ENCODE measurements around the gene SLC30A3.
"Not testable (repeated sequence)": the region's sequence is repeated elsewhere in the genome, so short reads cannot be mapped to it uniquely, and the experiment has no call there.

SLC30A3 gene

DNA sequence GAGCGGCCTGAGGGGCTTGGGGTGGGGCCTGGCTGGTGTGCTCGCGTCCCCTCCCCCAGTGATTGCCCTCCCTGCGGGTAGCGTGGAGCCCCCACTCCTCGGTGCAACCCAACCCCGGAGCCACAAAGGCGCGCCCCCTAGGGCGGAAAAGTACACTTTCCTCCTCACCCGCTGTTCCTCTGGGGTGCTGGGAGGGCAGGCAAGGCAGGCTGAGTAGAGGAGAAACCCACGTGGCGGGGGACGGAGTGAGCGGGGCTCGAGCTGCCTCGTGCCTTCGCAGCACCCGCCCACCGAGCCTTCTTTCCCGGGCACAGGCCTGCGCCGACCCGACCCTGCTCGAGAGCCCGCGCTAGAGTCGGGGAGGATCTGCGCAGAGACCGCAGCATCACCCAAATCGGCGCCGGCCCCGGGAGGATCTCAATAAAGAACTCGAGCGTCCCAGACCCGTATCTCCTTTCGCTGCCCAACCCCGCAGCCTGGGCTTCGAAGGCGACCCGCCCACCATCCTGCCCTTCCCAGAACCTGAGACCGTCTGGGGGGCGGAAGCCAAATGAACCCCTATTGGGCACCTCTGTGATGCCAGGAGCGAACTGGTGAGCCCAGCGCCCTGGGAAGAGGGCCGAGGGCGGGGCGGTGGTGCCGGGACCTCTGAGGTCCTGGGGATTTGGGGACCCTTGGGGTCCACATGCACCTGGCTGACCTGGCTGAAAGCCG lies 43.9 kb upstream of the SLC30A3 start:
- no peak for TF ChIP-seq CTCF (IDR thresholded peaks at IDR 0.05; ENCODE audit: insufficient read depth, missing control alignments)
- FAIRE-seq (no peak), DNase-seq (ENCODE audit: insufficient read length, low spot score) (no peak)

DNA sequence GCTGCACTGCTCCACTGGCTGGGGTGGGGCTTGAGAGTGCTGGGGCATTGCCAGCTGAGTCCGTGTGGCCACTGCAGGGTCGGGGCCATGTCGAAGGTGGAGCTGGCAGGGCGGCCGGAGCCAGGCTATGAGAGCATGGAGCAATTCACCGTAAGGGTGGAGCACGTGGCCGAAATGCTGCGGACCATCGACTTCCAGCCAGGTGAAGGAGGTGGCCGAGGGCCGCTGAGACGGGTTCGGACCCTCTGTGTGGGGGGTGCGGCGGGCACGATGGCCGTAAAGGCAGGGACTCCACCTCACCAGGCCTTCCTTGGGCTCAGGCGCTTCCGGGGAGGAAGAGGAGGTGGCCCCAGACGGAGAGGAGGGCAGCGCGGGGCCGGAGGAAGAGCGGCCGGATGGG lies 43.3 kb upstream of the SLC30A3 start:
- DNase-seq (ENCODE audit: insufficient read length, low spot score) (no peak), FAIRE-seq (no peak)
- no peak for TF ChIP-seq CTCF (IDR thresholded peaks at IDR 0.05; ENCODE audit: insufficient read depth, missing control alignments)

- no peak for TF ChIP-seq CTCF (IDR thresholded peaks at IDR 0.05; ENCODE audit: insufficient read depth, missing control alignments)
- DNase-seq (ENCODE audit: insufficient read length, low spot score), result no peak
- no peak for FAIRE-seq
Observed at GRCh38 chr2:27305516-27305915, 42.7 kb upstream of the SLC30A3 start.

DNA sequence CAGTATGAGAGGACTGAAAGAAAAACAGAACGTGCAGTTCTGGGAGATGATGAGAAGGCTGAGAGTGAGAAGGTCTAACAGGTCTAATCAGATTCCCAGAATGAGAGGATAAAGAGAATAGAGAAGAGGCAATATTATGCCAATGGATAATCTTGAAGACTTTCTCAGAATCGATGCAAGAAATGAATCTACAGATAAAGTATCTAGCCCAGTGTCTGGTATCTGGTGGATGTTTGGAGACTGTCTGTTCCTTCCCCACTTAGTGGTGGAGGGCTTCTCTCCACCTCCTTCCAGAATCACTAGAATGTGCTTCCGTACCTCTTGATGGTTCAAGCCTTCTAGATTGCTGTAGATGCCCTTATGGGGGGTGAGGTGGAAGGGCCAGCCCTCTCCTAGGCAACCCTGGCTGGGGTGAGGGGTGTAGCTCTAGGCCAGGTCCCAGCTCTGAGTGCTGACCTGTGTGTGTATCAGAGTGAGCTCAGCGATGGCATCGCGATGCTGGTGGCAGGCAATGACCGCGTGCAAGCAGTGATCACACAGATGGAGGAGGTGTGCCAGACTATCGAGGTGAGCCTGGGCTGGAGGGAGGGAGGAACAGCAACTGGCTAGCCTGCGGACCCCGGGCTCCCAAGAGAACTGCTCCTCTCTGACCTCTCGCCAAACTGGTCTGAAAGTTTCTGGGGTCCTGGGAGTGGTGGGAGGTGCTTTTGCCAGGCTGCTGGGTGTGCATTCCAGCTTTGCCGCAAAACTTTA lies 41.8 kb upstream of the SLC30A3 start:
- TF ChIP-seq CTCF (IDR thresholded peaks at IDR 0.05; ENCODE audit: insufficient read depth, missing control alignments), result no peak
- FAIRE-seq, result no peak
- no peak for DNase-seq (ENCODE audit: insufficient read length, low spot score)

GRCh38 chr2:27303093-27304025 lies 40.5 kb upstream of the SLC30A3 start:
- peak; percentile 88 for TF ChIP-seq CTCF (IDR thresholded peaks at IDR 0.05; ENCODE audit: insufficient read depth, missing control alignments)
- DNase-seq (ENCODE audit: insufficient read length, low spot score), result peak; percentile 73
- FAIRE-seq, result no peak

GRCh38 chr2:27300606-27301005 lies 37.8 kb upstream of the SLC30A3 start:
- not testable (repeated sequence) for DNase-seq (ENCODE audit: insufficient read length, low spot score); FAIRE-seq

DNA sequence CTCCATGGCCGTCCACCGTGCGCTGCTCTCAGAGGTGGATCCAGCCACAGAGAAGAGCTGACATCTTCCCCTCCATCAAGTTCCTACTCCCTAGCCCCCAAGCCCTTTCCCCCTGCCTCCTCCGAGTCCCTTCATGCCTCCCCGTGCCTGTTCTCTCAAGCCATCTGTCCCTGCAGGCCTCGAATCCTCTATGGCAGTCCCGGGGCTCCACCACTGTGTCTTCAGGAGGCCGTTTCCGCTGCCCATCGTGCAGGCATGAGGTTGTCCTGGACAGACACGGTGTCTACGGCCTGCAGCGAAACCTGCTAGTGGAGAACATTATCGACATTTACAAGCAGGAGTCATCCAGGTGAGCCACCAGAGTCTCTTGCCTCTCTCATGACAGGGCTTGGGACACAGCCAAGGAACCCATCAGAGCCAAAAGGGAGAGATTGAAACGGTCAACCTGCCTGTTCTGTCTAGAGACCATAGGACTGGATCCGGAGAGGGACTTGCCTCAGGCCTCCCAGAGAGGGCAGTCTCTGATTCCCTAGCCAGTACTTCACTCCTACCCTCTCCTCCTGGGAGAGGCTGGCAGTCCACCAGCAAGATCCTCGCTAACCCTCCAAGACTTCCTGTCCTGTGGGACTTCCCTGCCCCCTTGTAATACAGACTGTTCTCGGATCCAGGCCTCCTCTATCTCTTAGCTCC lies 35.7 kb upstream of the SLC30A3 start:
- DNase-seq (ENCODE audit: insufficient read length, low spot score) (no peak), FAIRE-seq (no peak)
- TF ChIP-seq CTCF (IDR thresholded peaks at IDR 0.05; ENCODE audit: insufficient read depth, missing control alignments), result no peak
